ENCODE data around the gene TLE3.
A peak's percentile ranks its signal among the peaks of the same experiment; 100 is the strongest.
"Not testable (repeated sequence)": the region's sequence is repeated elsewhere in the genome, so short reads cannot be mapped to it uniquely, and the experiment has no call there.

TLE3 gene

GRCh38 chr15:70126362-70126761 is 28.6 kb upstream of the TLE3 start:
- DNase-seq, result no peak

GRCh38 chr15:70125605-70126004 is 27.9 kb upstream of the TLE3 start:
- DNase-seq, result no peak

GRCh38 chr15:70121624-70122302 is 24.0 kb upstream of the TLE3 start:
- DNase-seq, result no peak

GRCh38 chr15:70120958-70121623 is 23.4 kb upstream of the TLE3 start:
- DNase-seq, result no peak

- DNase-seq, result no peak
Observed at GRCh38 chr15:70119911-70120508, 22.3 kb upstream of the TLE3 start.

GRCh38 chr15:70118599-70118998 is 20.9 kb upstream of the TLE3 start:
- DNase-seq, result no peak

GRCh38 chr15:70116317-70116716 is 18.6 kb upstream of the TLE3 start:
- no peak for DNase-seq

GRCh38 chr15:70114221-70114620 is 16.5 kb upstream of the TLE3 start:
- DNase-seq, result no peak

- no peak for DNase-seq
Observed at GRCh38 chr15:70113304-70113700, 15.6 kb upstream of the TLE3 start.

- not testable (repeated sequence) for DNase-seq
Observed at GRCh38 chr15:70112572-70113303, 15.0 kb upstream of the TLE3 start.

- no peak for DNase-seq
Observed at GRCh38 chr15:70112074-70112395, 14.3 kb upstream of the TLE3 start.

GRCh38 chr15:70111203-70112073 is 13.7 kb upstream of the TLE3 start:
- peak; percentile 71 for DNase-seq

GRCh38 chr15:70109978-70110377 is 12.3 kb upstream of the TLE3 start:
- DNase-seq, result no peak

GRCh38 chr15:70109531-70109930 is 11.8 kb upstream of the TLE3 start:
- DNase-seq, result no peak

GRCh38 chr15:70103880-70104626 is 6.3 kb upstream of the TLE3 start:
- no peak for DNase-seq

GRCh38 chr15:70102827-70103226 is 5.1 kb upstream of the TLE3 start:
- no peak for DNase-seq

GRCh38 chr15:70101459-70102113 is 3.9 kb upstream of the TLE3 start:
- DNase-seq, result peak; percentile 81

GRCh38 chr15:70100474-70101341 is 3.0 kb upstream of the TLE3 start:
- DNase-seq, result peak; percentile 79

GRCh38 chr15:70099967-70100473 is 2.3 kb upstream of the TLE3 start:
- DNase-seq, result peak; percentile 47

Data from right kidney (tissue), 1 donor.